Fibroblast of skin of left biceps (primary cell): Measurements from ENCODE around the gene PPM1F.

Source experiments
- DNase-seq, 2 experiments: peaks; one replicate each; pipeline ENCODE4 v3.0.0-alpha.2; 2013; ENCODE audit warnings: low read depth in 2 of 2

Gene PPM1F

GRCh38 chr22:21960200-21961126 lies 7.8 kb upstream of the PPM1F start:
- no peak for DNase-seq

- no peak for DNase-seq
These were observed 6.8 kb upstream of the PPM1F start for GRCh38 chr22:21959274-21960074.

GRCh38 chr22:21958360-21959273 lies 6.0 kb upstream of the PPM1F start:
- DNase-seq, result no peak

GRCh38 chr22:21951931-21952465 lies 650 bp downstream of the PPM1F start:
- no peak for DNase-seq

- no peak for DNase-seq
These were observed 1.6 kb downstream of the PPM1F start for GRCh38 chr22:21951062-21951461.

GRCh38 chr22:21949948-21950347 lies 2.7 kb downstream of the PPM1F start:
- DNase-seq, result no peak

GRCh38 chr22:21949569-21949918 lies 3.1 kb downstream of the PPM1F start:
- no peak for DNase-seq

GRCh38 chr22:21948824-21949568 lies 3.7 kb downstream of the PPM1F start:
- DNase-seq, result no peak

- DNase-seq, result no peak
These were observed 4.3 kb downstream of the PPM1F start for GRCh38 chr22:21948390-21948789.

- DNase-seq, result peak in 1 of 2 experiments; percentile 7
These were observed 5.3 kb downstream of the PPM1F start for GRCh38 chr22:21947040-21948014.

- no peak for DNase-seq
These were observed 6.3 kb downstream of the PPM1F start for GRCh38 chr22:21946262-21946925.

GRCh38 chr22:21945453-21946261 lies 7.0 kb downstream of the PPM1F start:
- DNase-seq, result no peak

GRCh38 chr22:21944871-21945270 lies 7.8 kb downstream of the PPM1F start:
- DNase-seq, result no peak

- no peak for DNase-seq
These were observed 8.8 kb downstream of the PPM1F start for GRCh38 chr22:21943571-21944448.

GRCh38 chr22:21942407-21943343 lies 10.0 kb downstream of the PPM1F start:
- peak; percentile 47 to 48 for DNase-seq

- DNase-seq, result no peak
These were observed 10.7 kb downstream of the PPM1F start for GRCh38 chr22:21941921-21942320.
